B cell (primary cell): ENCODE data around the gene HBM.

Experiments used
- EZH2 ChIP-seq: IDR thresholded peaks from 2 replicates; pipeline ENCODE4 v1.6.1; 2012; ENCODE audit warnings: borderline replicate concordance, low read depth, mild to moderate bottlenecking, moderate library complexity, low read length; ENCODE audit not compliant: insufficient read depth, poor library complexity, severe bottlenecking
- TF ChIP-seq, protein P1 (sequence below): fragments of 200-600 bp; IDR thresholded peaks from one replicate; pipeline ENCODE4 v1.8.0; 2022; ENCODE audit warnings: antibody characterized with exemption, mild to moderate bottlenecking

- TF ChIP-seq, protein P1, sequence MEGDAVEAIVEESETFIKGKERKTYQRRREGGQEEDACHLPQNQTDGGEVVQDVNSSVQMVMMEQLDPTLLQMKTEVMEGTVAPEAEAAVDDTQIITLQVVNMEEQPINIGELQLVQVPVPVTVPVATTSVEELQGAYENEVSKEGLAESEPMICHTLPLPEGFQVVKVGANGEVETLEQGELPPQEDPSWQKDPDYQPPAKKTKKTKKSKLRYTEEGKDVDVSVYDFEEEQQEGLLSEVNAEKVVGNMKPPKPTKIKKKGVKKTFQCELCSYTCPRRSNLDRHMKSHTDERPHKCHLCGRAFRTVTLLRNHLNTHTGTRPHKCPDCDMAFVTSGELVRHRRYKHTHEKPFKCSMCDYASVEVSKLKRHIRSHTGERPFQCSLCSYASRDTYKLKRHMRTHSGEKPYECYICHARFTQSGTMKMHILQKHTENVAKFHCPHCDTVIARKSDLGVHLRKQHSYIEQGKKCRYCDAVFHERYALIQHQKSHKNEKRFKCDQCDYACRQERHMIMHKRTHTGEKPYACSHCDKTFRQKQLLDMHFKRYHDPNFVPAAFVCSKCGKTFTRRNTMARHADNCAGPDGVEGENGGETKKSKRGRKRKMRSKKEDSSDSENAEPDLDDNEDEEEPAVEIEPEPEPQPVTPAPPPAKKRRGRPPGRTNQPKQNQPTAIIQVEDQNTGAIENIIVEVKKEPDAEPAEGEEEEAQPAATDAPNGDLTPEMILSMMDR = no peak
- no peak for TF ChIP-seq EZH2
Measured at GRCh38 chr16:152141-153128, 13.3 kb upstream of the HBM start, which contains the start of gene HBZ.
